Activated CD4-positive, CD25-positive, alpha-beta regulatory T cell treated with anti-CD3 and anti-CD28 coated beads, Interleukin-2, amount 50 U/mL, for 16 hours (primary cell): ENCODE measurements around the gene RELA.
"Not testable (repeated sequence)": the region's sequence is repeated elsewhere in the genome, so short reads cannot be mapped to it uniquely, and the experiment has no call there.

ENCODE experiments used
- DNase-seq: peaks from one replicate; pipeline ENCODE4 v3.0.0-alpha.2; 2020; ENCODE audit warnings: low read depth, low spot score

RELA gene

GRCh38 chr11:65649656-65650546, 12.8 kb downstream of the RELA start:
- no peak for DNase-seq

GRCh38 chr11:65648997-65649493, 13.7 kb downstream of the RELA start:
- no peak for DNase-seq

- DNase-seq: no peak
These were observed 15.6 kb downstream of the RELA start for GRCh38 chr11:65646958-65647701.

GRCh38 chr11:65646288-65646957, 16.3 kb downstream of the RELA start:
- no peak for DNase-seq

- DNase-seq: no peak
These were observed 17.0 kb downstream of the RELA start for GRCh38 chr11:65645710-65646109.

GRCh38 chr11:65644837-65645236, 17.9 kb downstream of the RELA start:
- no peak for DNase-seq

- no peak for DNase-seq
These were observed 18.7 kb downstream of the RELA start for GRCh38 chr11:65643971-65644370.

- DNase-seq: no peak
These were observed 20.6 kb downstream of the RELA start for GRCh38 chr11:65642014-65642671.

- DNase-seq: no peak
These were observed 21.3 kb downstream of the RELA start for GRCh38 chr11:65641297-65642013.

- no peak for DNase-seq
These were observed 22.0 kb downstream of the RELA start for GRCh38 chr11:65640483-65641296.

GRCh38 chr11:65639623-65640482, 22.9 kb downstream of the RELA start:
- DNase-seq: peak; percentile 43

- DNase-seq: not testable (repeated sequence)
These were observed 23.5 kb downstream of the RELA start for GRCh38 chr11:65639228-65639597.

GRCh38 chr11:65637794-65638419, 24.8 kb downstream of the RELA start, which contains the start of gene SIPA1:
TSS of gene SIPA1 (plus strand) at chr11:65638101. CDS start at chr11:65640922, 2,821 bp downstream.
- DNase-seq: peak; percentile 34

- DNase-seq: no peak
These were observed 25.6 kb downstream of the RELA start for GRCh38 chr11:65637032-65637557.

GRCh38 chr11:65636108-65637031, 26.3 kb downstream of the RELA start:
- no peak for DNase-seq

GRCh38 chr11:65634905-65635731, 27.6 kb downstream of the RELA start:
- DNase-seq: no peak
